Sigmoid colon (tissue), 3 donors: Measurements from ENCODE around the gene PTGDR2.

ENCODE experiments used
- CTCF ChIP-seq, 4 experiments: fragments of 450-650 bp in 3 of 4; fragments of 200-600 bp in 1 of 4; IDR thresholded peaks; one replicate each; pipeline ENCODE4 v1.5.1; 2016 to 2019; ENCODE audit warnings: antibody characterized with exemption in 4 of 4, mild to moderate bottlenecking in 3 of 4, moderate library complexity in 2 of 4
- POLR2A ChIP-seq, 2 donors: fragments of 450-650 bp; IDR thresholded peaks; one replicate each; pipeline ENCODE4 v1.6.1; 2016; ENCODE audit warnings: antibody characterized with exemption in 2 of 2, mild to moderate bottlenecking in 2 of 2, moderate library complexity in 2 of 2

GRCh38 chr11:60897496-60897895 lies 41.7 kb upstream of the PTGDR2 start:
- TF ChIP-seq POLR2A (IDR thresholded peaks at IDR 0.05) (no peak), CTCF (IDR thresholded peaks at IDR 0.05) (no peak)
